GM21576 (cell line): ENCODE data around the gene TUBB1.
A peak's percentile ranks its signal among the peaks of the same experiment; 100 is the strongest.
"Not testable (repeated sequence)": the region's sequence is repeated elsewhere in the genome, so short reads cannot be mapped to it uniquely, and the experiment has no call there.

Experiments used
- ATAC-seq: cut with Tn5 transposase; IDR thresholded peaks from one replicate; pipeline ENCODE4 v1.9.1; 2021; ENCODE audit warnings: mild to moderate bottlenecking, moderate library complexity; ENCODE audit not compliant: unreplicated experiment

TUBB1 gene

DNA sequence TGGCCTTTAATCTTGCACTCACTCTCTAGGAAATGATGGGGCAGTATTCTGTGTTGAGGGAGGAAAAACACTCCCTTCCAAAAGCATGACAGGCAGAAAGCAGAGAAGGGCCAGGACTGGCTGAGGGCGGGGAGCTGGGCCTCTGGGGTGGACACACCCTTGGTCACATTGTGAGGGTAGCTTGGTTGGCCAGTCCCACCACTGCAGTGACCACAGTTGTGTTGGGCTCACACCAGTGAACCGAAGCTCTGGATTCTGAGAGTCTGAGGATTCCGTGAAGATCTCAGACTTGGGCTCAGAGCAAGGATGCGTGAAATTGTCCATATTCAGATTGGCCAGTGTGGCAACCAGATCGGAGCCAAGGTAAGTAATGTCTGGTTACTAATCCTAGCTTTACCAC, at the start of gene TUBB1:
TSS of gene TUBB1 (plus strand) at position 213 of the 400 bp plus-strand sequence. CDS start at position 307, 94 bp downstream.
- ATAC-seq, result no peak

DNA sequence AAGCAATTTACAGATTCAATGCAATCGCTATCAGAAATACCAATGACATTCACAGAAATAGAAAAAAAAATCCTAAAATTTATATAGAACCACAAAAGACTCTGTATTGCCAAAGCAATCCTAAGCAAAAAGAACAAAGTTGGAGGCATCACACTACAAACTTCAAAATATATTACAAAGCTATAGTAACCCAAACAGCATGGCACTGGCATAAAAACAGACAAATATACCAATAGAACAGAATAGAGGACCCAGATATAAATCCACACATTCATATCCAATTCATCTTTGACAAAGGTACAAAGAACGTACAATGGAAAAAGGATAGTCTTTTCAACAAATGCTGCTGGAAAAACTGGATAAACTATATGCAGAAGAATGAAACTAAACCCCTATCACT, 49.8 kb upstream of the TUBB1 start:
- ATAC-seq, result no peak

DNA sequence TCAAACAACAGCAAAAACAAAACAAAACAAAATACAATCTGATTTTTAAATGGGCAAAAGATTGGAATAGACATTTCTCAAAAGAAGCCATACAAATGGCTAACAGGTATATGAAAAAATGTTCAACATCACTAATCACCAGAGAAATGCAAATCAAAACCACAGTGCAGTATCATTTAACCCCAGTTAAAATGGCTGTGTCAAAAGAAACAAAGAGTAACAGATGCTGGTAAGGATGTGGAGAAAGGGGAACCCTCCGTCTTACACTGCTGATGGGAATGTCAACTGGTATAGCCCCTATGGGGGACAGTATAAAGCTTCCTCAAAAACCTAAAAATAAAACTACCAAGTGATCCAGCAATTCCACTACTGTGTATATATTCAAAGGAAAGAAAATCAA, 49.1 kb upstream of the TUBB1 start:
- ATAC-seq, result no peak

DNA sequence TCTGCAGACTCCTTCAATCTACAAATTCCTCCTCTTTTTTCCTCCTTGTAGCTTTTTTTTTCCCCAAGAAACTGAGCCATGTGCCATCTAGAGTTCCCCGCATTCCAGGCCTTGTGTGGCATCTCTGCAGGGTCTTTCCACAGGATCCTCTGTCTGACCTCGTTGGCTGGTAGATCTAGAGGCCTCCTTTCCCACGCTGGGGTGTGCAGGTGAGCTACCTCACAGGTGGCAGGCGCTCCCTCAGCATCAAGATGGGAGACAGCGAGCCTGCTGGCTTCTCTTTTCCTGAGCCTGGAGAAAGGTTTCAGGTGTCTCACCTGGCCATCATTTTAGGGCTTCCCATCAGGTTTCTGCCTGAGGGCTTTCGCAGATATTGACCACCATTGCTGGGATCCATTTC, 47.8 kb upstream of the TUBB1 start:
- no peak for ATAC-seq

DNA sequence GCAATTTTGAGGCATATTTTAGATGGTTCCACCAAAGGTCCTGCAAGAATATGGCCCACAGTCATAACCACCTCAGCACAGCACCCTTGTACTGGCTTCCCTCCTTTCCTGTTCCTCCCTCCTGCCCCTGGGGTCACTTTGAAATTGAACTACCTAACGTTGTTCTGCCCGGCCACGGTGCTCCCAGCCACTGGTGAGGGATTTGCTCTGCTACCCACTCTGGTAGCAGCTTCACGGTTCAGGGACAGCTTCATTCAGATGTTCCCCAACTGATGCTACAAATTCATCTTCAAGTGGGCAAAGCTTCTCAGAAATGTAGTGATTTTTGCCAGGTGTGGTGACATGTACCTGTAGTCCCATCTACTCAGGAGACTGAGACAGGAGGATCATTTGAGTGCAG, 46.0 kb upstream of the TUBB1 start:
- ATAC-seq, result no peak

DNA sequence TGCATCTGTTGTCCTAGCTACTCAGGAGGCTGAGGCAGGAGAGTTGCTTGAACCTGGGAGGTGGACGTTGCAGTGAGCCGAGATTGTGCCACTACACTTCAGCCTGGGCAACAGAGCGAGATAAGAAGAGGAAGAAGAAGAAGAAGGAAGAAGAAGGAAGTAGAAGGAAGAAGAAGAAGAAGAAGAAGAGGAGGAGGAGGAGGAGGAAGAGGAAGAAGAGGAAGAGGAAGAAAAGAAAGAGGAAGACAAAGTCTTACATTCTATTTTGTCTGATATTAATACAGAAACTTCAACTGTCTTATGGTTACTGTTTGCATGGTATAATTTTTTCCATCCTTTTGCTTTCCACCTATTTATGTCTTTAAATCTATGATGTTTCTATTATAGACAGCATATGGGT, 45.4 kb upstream of the TUBB1 start:
- no peak for ATAC-seq

DNA sequence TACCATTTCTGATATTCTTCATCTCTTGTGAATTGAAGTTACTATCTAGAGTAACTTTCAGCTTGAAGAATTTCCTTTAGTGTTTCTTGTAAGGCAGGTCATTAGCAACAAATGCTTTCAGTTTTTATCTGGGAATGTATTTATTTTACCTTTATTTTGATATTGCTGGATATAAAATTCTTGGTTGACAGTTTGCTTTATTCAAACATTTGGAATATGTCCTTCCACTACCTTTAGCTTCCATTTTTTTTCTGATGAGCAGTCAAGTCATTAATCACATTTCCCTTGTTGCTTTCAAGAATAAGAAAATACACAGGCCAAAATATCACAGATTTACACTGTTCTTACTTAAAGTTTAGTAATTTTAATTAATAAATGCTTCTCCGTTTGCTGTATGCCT, 43.9 kb upstream of the TUBB1 start:
- no peak for ATAC-seq

DNA sequence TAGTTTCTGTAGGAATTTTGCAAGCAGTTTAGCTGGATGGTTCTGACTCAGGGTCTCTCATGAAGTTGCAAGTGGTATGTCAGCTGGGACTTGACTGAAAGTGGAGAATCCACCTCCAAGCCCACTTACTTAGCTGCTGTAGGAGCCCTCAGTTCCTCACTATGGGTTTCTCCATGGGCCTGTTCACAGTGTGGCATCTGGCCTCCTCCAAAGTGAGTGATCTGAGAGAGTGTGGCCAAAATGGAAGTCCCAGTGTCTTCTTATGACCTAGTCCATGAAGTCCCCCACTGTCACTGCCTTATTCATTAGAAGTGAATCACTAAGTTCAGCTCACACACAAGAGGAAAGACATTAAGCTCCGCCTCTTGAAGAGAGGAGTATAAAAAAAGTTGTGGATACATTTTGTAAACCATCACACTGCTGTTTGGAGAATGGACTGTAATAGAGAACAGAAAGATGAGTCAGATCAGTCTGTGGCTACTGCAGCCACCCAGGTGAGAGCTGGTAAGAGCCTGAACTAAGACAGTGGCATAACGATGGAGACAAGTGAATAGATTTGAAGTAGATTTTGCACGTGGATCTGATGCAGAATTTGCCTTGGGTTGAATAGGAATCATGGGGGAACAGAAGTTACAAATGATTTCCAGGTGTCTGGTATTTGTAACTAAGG, 43.0 kb upstream of the TUBB1 start:
- no peak for ATAC-seq

DNA sequence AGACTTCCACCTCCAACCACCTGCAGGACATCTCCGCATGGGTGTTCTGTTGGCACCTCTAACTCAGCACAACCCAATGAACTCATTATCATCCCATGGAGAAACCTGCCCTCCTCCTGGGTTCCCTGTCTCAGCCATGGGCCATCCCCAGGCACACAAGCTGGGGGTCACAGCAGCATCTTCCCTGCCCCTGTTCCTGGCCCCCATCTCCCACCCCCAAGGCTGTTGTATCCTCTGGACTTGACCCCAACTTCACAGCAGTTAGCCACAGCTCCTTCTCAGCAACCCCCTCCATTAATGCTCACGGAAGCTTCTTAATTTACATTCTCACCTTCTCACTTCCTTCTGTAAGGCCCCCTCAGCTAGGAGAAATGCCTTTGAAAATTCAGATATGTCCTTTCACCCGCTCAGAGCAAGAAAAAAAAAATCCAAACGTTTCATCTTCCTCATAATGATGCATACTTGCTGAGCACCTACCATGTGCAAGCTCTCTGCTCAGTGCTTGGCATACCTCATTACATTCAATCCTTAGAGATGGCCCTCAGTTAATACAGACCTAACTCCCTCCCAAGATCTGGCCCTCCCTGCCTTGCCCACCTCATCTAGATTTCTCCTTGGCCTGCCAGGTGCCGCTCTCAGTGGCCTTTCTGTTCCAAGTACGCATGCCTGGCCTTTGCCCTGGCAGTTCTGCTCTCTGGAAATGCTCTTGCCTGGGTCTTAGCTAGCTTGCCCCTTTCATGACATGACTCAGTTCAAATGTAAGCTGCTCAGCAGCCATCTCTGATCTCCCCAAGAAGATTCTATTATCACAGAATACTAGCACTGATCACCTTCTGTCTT, 40.7 kb upstream of the TUBB1 start:
- ATAC-seq, result no peak

DNA sequence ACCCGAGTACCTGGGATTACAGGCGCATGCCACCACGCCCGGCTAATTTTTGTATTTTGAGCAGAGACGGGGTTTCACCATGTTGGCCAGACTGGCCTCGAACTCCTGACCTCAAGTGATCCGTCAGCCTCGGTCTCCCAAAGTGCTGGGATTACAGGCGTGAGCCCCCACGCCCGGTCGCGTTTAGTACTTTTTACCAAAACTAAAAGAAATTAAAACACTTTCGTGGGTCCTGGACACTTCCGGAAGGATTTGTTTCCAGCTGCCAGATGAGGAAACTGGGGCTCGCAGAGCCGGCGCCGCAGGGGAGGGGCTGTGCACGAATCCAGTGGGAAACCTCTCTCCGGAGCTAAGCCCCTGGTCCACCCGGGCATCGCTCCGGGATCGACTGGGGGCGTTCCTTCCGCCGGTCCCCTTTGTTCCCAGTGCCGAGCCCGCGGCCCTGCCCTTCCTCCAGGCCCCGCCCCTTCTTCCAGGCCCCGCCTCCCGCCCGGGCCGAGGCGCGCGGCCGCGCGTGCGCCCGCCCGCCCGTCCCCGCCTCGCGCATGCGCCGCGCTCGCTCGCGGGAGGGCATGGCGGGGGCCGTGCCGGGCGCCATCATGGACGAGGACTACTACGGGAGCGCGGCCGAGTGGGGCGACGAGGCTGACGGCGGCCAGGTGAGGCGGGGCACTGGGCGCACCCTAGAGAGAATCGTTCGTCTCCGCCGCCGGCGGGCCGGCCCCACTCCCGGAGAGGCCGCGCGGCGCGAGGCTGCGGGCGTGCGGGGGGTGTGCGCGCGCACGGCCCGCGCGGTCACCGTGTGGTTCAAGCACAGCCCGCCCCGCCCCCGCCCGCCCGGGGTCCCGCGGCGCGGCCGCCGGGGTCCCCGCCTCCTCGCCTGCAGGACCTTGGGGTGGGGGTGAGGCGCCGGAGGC, 38.3 kb upstream of the TUBB1 start, which contains the start of gene NELFCD:
TSS of gene NELFCD (plus strand) at position 546 of the 917 bp plus-strand sequence. CDS start at position 600, 54 bp downstream.
- ATAC-seq, result peak; percentile 60

DNA sequence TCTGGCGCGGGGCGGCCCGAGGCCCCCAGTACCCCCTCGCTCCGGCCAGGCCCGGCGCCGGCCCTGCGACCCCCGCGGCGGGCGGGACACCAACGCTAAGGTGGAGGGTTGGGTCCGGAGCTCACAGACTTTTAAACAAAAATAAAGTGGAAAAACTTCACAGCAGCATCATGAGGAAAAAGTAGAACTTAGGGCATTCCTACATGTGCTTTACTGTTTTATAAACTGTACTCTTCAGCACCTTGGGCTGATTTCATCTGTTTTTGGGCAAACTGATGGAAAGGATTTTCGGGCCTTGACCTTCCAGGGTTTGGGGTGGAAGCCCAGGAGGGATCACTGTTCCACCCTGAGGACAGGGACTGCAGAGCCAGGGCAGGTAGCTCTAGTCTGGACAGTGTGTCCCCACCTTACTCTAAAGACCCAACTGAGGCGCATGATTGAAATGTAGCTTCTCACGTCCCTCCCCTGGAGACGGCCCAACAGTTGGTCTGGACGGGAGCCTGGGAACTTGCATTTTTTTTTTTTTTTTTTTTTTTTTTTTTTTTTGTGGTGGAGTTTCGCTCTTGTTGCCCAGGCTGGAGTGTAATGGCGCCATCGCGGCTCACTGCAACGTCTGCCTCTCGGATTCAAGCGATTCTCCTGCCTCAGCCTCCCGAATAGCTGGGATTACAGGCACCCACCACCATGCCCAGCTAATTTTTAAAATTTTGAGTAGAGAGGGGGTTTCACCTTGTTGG, 37.4 kb upstream of the TUBB1 start:
- no peak for ATAC-seq

DNA sequence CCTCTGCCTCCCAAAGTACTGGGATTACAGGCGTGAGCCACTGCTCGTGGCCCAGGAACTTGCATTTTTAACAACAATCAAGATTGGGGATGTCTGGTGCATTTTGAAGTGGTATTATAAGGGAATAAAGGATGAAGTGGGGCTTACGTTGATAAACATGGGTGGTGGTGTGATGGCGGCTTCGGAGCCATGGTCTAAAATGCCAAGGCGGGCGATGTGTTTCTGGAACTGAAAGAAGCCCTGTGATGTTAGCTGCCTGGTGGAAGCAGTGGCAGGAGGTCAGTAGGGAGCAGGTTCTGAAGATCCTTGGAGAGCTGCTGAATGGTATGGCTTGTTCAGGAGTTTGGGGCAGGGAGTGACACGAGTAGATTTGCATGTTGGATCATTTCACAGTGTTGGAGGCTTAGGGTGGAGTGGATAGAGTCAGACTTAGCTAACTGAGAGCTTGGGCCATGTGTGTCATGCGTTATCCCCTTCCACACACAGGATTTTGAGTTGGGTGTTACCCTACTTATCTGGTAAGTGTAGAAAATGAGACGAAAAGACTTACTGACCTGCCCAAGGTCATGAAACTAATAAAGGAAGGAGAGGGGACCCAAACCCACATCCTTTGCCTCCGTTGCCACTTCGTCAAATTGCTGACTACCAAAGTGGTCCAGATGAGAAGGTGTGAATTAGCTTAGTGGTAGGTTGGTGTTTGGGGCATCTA, 36.7 kb upstream of the TUBB1 start:
- no peak for ATAC-seq

DNA sequence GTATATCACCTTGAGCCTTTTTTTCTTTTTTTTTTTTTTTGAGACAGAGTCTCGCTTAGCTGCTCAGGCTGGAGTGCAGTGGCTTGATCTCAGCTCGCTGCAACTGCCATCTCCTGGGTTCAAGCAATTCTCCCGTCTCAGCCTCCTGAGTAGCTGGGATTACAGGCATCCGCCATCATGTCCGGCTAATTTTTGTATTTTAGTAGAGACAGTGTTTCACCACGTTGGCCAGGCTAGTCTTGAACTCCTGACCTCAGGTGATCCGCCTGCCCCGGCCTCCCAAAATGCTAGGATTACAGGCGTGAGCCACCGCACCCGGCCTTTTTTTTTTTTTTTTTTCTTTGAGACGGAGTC, 36.1 kb upstream of the TUBB1 start:
- not testable (repeated sequence) for ATAC-seq

DNA sequence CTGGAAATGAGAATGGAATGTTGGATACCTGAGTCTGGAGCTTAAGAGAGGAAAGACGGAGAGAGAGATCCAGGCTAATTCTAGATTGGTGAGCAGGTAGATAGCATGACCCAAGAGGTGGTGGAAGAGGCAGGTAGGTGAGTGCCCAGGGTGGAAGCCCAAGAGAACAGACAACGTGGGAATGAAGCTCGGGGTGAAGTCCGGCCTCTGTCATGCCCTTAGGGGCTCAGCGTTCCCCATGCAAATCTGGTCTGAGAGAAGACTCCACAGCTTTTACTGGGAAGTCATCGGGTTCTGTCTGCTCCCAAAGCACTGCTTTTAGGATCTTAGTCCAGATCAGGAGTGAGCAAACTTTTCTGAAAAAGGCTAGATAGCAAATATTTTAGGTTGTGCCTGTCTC, 34.5 kb upstream of the TUBB1 start:
- ATAC-seq, result no peak

DNA sequence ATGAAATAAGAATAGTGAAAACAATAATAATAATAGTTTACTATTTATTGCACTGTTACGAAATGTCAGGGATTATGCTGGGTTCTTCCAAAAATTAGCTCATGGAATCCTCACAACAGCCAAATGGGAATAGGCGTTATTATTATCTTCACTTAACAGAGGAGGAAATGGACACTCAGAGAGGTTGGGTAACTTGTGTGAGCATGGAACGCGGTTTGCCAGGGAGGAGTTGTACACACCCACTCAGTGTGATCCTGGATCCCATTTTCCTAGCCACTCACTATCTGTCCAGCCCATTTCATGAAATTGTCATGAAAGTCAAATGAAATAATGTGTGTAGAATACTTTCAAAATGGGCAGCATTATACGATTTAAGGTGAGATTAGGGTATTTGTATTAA, 33.6 kb upstream of the TUBB1 start:
- ATAC-seq, result no peak

DNA sequence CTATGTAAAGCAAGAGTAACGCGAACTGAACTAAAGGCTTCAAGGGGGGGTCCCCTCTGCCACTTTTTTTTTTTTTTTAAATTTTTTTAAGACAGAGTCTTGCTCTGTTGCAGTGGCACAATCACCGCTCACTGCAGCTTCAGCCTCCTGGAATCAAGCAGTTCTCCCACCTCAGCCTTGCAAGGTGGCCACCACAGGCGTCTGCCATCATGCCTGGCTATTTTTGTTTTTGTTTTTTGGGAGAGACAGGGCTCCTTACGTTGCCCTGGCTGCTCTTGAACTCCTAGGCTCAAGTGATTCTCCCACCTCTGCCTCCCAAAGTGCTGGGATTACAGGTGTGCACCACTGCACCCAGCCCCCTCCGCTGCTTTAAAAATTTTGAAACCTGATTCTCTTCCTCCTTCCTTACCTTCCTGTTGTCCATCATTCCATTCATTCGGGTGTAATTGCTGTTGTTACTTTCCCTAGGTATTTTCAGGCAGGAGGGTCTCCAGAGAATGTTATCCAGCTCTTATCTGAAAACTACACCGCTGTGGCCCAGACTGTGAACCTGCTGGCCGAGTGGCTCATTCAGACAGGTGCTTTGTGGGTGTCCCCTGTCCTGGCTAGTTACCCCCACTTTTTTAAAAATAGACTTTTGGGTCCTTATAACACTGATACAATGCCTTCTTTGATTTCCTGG, 32.8 kb upstream of the TUBB1 start:
- no peak for ATAC-seq

DNA sequence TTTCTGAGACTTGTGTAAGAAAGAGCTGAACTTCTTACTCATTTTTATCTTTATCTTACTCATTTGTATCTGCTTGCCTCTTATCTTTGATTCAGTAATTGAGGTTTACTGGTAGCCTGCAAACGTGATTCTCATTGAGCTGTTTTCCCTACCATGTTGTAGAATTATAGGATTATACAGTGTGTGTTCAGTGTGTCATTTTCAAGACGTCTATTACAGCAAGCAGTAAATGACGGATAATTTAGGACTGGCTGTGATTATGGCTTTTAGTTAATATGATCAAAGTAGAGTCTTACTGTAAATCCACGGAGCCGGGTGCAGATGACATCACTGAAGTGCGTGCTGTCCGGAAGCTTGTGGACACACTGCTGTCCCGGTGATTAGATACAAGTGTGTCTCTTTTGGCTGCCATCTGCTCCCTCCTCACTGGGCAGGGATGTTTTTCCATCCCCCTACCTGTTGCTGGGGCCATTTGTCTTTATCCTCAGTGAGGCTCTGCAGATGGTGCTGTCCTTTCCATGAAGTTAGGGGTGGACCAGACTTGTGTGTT, 32.2 kb upstream of the TUBB1 start:
- ATAC-seq, result no peak

DNA sequence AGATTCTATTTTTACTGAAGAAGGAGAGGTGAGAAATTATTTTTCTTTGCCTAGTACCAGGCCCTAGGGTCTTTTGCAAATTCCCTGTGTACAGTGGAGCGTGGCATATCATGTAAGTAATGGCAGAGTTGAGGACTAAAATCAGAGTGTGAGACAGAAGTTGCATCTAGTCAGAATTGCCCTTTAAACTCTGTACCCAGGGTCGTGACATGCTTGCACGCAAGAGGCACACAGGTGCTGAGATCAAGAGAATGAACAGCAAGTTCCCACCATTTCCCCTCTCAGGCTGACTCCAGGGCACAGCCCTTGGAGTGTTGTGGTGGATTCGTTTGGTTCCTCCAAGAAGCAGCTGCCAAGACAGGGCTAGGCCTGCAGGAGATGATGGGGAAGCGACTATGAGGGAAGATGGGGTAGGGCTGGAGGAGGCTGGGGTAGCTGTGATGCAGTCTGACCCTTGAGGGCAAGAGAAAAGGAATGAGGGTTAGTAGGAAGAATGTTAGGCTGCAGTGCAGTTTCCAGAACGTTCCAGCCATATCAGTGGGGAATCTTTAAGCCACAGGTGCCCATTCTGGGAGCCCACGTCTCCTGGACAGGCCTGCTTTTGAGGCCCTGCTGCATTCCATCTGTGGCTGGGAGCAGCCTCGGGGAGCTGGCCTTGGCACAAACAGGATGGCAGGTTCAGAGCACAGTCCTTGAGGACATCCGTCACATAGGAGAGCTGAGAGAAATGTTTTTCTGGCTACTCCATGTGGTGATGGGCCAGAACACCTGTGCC, 31.3 kb upstream of the TUBB1 start:
- ATAC-seq, result no peak

DNA sequence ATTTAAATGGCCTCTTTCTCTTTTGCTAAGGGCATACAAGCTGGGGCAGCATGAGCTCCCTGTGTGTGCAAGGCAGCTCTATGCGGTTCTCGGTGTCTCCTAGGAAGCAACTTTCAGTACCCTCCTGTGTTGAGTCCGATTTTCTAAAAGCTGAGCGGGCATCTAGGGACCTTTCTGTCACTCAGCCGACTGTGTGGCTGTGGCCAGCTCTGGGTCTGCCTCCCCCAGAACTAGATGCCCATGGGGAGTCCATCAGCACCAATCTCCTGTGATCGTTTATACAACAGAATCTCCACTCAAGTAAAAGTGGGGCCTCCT, 30.7 kb upstream of the TUBB1 start:
- no peak for ATAC-seq
